NB4 (cell line): Measurements from ENCODE around the gene GALNT18.

ENCODE experiments used
- MAX ChIP-seq: IDR thresholded peaks from 2 replicates; pipeline ENCODE4 v1.6.1; 2011; ENCODE audit warnings: low read depth, low read length
- POLR2A ChIP-seq: IDR thresholded peaks from 2 replicates; pipeline ENCODE4 v1.6.1; 2011; ENCODE audit warnings: mild to moderate bottlenecking; ENCODE audit not compliant: insufficient read length; ENCODE audit errors: extremely low read depth
- TF ChIP-seq, protein P1 (sequence below): IDR thresholded peaks from one replicate; pipeline ENCODE4 v1.5.1; 2012; ENCODE audit warnings: low read depth, low read length

GRCh38 chr11:11615086-11615485, 6.7 kb downstream of the GALNT18 start:
- TF ChIP-seq POLR2A: no peak
- TF ChIP-seq, protein P1, sequence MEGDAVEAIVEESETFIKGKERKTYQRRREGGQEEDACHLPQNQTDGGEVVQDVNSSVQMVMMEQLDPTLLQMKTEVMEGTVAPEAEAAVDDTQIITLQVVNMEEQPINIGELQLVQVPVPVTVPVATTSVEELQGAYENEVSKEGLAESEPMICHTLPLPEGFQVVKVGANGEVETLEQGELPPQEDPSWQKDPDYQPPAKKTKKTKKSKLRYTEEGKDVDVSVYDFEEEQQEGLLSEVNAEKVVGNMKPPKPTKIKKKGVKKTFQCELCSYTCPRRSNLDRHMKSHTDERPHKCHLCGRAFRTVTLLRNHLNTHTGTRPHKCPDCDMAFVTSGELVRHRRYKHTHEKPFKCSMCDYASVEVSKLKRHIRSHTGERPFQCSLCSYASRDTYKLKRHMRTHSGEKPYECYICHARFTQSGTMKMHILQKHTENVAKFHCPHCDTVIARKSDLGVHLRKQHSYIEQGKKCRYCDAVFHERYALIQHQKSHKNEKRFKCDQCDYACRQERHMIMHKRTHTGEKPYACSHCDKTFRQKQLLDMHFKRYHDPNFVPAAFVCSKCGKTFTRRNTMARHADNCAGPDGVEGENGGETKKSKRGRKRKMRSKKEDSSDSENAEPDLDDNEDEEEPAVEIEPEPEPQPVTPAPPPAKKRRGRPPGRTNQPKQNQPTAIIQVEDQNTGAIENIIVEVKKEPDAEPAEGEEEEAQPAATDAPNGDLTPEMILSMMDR: no peak
- no peak for TF ChIP-seq MAX
